Activated naive CD8-positive, alpha-beta T cell treated with anti-CD3 and anti-CD28 coated beads, Interleukin-2, amount 50 U/mL, for 16 hours (primary cell): ENCODE measurements around the gene CCDC116.
"Not testable (repeated sequence)": the region's sequence is repeated elsewhere in the genome, so short reads cannot be mapped to it uniquely, and the experiment has no call there.

Source experiments
- DNase-seq: peaks from one replicate; pipeline ENCODE4 v3.0.0-alpha.2; 2020; ENCODE audit warnings: low read depth, low spot score

Gene CCDC116

DNA sequence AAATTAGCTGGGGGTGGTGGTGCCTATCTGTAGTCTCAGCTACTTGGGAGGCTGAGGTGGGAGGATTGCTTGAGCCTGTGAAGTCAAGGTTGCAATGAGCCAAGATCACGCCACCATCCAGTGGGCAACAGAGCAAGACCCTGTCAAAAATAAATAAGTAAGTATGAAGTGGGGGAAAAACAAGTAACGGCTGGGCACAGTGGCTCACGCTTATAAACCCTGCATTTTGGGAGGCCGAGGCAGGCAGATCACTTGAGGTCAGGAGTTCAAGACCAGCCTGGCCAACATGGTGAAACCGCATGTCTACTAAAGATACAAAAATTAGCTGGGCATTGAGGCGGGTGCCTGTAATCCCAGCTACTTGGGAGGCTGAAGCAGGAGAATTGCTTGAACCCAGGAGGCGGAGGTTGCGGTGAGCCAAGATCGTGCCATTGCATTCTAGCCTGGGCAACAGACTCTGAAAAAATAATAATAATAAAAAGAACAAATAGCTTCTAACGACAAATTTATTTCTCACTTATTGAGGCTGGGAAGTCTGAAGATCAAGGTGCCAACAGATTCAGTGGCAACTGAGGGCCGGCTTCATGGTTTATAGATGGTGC, 22.9 kb upstream of the CCDC116 start:
- DNase-seq = not testable (repeated sequence)

DNA sequence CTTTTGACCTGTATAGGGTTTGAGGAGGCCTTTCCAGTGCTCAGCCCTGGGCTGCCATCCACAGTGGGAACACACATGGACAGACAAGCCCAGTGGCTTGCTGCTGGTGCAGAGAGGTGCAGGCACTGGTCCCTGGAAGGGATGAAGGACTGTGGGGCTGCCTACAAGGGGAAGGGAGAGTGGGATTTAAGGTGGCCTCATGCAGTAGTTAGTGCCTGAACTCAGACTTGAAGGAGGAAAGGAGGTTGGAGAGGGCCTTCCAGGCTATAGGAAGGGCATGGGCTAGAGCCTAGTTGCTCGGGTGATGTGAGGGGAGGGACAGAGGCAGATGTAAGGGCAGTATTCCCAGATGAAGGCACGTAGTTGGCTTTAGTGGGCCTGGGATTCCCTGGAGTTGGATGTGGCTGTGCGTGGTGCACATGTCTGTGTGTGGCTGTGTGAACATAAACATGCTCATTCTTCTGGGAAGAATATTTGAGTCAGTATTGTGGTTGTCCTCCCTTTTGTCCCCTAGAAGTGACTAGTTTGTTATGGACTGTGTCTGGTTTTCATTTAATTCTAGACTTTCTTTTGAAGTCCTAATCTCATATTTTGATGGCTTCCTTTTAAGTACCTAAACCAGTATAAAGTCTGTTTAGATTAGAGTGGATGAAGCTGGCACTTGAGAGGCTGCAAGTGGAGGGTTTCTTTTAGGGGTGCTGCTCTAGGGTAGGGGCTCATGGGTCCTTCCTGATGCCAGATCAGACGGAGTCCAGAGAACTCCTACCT, 21.2 kb upstream of the CCDC116 start:
- DNase-seq = no peak

DNA sequence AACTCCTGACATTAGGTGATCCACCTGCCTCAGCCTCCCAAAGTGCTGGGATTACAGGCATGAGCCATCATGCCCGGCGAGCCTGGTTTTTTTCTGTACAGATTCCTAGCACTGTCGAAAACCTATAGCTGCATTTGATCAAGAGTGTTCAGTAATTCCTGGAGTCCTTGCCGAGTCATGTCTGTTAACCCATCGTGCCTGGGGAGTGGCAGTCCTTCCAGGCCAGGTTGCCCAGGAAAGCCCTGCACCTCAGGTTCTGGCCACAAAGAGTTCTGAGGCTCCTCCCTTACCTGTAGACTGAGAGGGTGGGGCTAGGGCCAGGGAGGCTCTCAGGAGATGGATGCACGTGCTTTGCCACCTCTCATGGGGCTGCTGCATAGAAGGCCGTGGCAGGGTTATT, 19.7 kb upstream of the CCDC116 start:
- no peak for DNase-seq

DNA sequence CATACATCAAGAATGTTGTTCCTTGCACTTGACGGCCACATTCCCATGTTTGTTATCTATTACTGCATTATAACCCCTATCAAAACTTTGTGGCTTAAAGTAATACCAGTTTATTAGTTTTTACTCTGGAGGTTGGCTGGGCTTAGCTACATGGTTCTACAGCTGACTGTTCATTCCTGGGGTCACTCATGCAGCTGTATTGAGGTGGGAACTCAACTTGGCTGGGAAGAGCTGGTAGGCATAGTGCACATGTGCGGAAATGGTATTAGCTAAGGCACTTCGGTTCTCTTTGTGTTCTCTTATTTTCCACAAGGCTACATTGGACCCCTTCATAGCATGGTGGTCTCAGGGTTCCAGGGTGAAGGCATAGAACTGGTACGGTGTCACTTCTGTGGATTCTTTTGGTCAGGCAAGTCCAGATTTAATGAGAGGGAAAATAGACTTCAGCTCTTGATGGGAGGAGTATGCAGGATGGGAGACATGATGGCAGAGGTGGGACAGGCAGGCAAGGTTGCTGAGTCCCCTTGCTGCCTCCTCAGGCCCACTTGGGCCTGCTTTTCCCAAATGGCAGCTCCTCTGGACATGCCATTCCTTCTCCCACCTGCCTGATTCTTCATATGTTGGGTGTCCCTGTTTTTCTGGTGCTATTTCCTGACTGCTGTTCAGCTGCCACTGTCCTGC, 18.9 kb upstream of the CCDC116 start:
- no peak for DNase-seq

DNA sequence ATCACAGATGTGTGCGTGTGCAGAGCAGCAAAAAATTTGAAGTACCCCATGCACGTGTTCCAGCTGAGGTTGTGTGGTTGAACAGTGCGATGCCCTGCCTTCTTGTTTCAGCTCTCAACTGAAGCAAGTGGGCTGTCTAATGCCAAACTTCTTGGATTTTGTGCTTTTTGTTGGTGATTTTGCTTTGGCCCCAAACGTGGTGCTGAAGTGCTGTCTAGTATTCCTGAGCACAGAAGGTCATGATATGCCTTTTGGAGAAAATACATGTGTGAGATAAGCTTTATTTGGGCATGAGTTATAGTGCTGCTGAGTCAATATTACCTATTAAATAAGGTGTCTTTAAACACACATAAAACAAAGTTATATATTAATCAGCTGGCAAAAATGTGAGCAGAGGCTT, 16.8 kb upstream of the CCDC116 start:
- DNase-seq = no peak

DNA sequence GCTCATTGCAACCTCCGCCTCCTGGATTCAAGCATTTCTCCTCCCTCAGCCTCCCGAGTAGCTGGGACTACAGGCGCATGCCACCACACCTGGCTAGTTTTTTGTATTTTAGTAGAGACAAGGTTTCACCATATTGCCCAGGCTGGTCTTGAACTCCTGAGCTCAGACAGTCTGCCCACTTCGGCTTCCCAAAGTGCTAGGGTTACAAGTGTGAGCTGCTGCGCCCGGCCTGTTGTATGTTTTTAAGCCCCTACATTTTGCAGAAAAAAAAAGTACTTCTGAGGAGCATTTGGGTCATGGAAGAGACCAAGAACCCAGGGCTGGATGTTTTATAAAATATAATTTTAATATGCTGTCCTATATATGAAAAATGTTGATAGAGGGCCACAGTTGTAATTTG, 15.2 kb upstream of the CCDC116 start:
- not testable (repeated sequence) for DNase-seq

DNA sequence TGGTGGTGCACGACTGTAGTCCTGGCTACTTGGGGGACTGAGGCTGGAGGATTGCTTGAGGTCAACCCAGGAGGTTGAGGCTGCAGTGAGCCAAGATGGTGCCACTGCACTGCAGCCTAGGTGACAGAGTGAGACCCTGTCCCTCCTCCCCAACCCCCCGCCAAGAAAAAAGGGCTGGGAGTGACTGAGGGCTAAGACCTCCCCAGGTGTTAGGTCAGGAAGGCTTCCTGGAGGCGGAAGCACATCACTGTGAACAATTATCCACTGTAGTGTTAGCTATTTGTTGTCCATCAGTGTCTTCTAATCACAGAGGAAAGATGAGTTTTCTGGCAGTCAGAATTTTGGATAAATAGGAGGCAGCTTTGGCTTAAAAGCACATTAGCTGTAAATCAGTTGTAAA, 11.5 kb upstream of the CCDC116 start:
- no peak for DNase-seq

DNA sequence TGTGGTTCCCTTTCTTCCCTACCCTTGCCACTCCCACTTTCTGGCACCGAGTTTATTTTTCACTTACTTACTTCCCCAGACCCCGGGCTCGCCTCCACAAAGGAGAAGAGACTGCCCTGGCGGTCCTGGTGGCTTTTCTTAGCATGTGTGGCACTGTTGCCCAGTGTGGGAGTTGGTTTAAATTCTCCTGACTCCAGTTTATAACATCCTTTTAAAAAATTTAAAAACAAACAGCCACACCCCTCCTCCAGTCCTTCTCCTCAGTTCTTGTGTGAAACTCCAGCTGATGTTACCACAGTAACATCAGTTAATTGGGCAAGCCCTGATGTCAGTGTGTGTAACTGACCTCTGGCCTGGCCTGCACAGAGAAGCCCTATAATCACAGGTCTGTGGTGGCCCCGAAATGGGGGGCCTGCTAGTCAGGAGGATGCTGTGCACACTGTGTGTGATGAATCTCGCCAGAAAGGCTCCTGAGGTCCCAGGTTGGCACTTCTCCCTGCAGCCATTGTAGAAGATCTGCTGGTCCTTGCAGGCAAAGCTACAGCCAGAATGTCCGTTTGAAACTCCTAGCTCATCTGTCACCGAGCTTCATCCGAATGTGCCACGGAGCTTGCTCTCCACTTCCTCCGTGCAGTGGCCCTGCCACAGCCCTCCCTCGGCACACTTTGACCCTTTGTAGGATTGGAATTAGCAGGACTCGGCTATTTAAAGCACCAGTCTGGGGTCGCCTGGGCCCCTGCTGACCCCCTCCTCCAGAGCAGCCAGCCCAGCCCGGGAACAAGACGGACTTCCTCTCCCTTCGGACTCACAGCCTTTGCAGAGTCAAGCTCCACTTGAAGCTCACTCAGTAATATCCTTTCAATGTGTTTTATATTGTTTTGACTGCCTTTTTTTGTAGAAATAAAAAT, 10.3 kb upstream of the CCDC116 start:
- no peak for DNase-seq

DNA sequence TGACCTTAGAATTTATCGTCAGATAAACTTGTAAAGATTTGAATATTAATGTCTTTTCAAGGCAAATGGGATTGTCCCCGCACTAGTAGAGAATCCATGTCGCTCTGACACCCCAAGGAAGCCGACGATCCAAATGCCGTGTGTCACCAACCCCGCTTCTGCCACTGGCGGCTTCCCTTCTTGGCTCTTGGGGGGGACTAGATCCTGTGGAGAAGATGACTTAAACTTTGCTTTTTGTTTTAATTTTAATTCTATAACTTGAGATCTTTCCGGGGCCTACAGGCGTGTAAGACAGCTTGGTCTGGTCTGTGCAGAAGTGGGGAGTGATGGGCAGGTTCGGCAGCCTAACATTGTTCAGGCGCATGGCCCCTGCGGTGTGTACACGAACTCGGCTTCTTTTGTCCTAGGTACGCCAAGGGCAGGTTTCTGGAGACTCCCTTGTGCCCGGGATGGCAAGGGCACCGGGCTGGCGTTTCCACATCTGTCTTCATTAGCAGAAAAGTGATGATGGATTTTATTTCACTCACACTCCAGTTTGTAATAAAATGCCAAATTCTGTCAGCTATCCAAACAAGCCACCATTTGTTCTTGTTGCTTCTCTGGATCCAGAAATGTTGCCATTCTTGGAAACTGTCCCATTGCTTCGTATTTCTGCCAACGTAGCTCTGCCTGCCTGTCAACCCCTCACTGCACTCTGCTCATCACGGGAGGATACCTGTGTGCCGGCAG, 9.5 kb upstream of the CCDC116 start:
- no peak for DNase-seq

DNA sequence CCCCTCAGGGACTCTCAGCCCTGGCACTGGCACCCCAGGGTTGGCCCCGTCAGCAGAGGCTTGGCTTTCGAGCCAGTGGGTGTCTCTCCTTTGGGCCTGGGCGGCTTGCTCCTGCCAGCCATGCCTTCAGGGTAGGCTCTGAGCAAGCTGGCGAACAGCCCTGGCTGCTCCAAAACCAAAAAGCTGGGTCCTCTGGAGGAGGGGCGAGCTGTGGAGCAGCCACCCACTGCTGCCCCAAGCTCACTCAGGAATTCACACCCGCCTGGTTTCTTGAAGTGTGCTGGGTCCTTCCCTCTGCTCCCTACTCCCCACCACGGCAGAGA, 9.0 kb upstream of the CCDC116 start:
- no peak for DNase-seq

DNA sequence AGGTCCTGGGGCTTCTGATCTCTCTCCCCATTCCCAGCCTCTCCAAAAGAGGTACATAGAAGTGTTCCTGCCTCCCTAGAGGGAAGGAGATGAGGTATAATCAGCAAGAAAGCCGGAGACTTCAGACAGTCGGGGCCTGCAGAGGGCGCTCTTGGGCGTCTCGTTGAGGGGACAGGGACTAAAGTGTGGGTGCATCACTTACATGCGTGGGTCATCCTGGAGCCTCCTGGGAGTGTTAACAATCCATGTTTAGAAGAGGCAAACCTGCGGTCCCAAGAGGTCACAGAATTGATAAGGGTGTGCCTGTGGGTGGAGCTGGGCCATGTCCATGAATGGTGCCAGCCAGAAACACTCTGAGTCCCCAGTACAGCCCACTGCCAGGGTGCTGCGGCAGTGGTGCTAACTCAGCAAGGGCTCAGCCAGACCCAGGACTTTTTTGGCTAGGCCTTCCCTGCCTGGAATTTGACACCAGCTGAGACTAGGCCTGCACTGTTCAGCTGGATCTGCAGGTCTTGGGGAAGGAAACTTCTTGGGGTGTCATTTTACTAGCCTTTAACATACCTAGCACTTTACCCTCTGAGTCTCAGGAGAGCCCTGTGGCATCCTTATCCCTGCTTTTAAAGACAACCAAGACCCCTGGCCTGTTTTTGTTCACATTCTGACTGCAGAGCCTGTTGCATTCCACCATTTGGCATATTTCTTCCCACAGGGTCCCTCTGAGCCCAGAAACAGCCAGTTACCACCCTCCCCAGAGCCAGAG, 8.3 kb upstream of the CCDC116 start:
- DNase-seq = no peak

DNA sequence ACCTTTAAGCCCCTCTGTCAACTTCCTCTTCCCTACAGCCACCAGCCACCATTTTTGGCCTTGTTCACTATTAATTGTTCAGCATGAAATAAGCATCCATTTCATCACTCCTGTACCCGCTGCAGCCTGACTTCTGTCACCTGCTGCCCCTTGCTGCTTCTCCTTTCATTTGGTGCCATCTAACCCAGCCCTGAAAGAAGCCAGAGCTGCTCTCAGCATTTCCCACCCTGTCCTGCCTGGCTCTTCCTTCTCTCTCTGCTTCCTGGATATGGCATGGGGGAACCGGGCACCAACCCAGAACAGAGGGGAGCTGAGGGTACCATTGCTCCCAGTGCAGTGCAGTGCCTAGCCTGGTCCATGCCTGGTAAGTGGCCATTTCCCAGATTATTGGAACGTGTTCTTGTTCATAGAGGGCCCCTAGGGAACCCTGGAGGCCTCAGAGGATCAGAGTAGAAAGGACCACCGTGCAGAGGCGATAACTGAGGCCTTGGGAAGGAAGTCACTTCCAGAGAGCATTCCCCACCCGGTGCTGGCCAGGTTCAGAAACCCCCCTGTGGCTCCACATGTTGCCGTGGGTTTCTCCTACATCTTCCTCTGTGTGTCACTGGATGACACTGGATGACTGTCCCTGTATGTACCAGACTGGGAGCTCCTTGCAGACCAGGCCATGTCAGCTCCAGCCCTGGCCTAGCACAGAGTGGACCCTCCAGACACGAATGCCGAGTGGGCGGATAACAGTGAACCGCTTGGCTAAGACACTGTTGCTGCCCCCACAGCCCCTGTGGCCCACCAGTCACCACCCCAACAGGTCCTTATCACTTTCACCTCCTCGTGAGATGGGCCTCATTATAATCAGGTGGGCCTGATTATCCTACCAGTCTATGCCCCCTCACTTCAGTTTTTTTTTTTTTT, 7.4 kb upstream of the CCDC116 start:
- no peak for DNase-seq

DNA sequence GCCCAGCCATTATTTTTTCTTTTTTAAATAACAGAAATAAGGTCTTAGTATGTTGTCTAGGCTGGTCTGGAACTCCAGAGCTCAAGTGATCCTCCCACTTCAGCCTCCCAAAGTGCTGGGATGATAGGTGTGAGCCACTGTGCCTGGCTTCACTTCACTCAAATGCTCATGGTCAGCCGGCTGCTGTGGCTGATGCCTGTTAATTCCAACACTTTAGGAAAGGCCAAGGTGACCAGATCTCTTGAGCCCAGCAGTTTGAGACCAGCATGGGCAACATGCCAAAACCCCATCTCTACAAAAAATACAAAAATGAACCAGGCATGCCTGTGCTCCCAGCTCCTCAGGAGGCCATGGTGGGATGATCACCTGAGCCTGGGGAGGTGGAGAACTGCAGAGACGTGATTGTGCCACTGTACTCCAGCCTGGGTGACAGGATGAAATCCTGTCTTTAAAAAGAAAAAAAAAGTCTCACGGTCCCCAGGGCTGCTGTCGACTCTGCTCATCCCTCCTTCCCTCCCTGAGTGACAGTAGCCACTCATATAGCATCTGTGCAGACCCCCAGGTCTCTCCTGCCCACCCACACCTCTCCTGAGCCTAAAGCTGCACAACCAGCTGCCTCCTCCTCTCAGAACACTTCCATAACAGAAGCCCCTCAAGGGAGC, 6.4 kb upstream of the CCDC116 start:
- DNase-seq = no peak

DNA sequence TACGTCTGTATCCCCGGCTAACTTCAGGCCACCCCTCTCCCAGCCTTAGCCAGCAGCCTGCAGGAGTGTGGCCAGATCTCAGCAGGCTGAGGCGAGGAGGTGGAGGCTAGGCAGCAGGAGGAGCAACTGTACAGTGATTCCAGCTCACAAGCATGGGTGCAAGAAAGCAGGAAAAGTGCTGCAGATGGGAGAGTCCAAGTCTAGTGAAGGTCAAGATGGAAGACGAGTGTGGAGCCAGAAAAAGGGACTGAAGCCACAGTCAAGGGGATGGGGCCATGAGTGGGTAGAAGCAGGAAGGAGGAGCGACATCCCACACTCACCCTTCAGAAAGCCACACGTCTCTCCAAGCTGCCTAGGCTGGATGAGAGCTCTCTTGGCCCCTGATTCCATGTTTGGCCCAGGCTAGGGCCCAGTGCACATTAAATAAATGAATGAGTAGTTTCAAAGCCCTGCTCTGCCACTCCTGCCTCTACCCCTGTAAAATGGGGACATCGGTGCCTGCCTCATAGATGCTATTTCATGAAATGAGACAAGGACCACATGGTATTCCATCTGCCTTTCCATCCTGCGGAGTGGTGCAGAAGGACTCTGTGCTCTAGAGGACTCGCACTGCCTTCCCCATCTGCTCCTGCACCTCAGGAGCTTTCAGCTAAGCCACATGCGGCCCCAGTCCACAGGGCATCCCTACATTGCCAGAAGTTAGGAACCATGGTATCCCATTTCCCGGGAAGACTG, 5.7 kb upstream of the CCDC116 start:
- DNase-seq = no peak

DNA sequence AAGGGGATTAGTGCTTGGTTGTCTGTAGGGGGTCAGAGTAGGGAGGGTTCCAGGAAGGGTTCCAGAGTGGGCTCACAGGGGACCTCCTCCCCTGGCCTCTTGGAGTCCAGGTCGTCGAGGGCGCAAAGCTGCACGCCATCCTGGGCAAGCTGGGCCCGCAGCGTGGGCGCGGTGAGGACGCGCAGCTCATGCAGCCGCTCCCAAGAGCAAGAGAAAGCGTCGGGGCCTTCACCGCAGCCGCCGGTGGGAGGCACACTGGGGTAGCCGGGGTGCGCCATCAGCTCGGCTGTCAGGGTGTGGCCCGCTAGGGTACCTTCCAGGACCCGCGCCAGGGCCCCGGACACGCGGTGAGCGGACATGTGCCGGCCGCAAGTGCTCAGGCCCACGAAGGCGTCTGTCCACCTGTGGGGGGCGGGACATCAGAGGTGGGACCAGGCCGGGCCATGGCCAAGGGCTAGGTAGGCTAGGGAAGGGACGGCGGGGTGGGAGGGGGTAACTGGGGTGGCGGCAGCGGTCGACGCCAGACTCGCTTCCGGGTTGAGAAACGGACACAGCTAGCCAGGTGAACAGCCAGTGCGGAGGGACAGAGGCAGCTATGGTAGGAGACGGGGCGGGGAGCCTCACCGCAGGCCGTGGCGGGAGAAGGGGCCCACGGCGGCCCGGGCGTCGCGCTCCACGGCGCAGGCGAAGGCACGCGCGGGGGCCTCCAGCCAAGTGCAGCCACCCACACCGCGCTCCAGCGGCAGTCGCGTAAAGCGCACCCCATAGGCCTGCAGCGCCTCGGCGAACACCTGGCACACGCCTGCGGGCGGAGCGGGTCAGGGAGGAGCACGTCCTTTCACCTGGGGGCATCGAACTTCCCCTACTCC, 3.9 kb upstream of the CCDC116 start:
- no peak for DNase-seq

DNA sequence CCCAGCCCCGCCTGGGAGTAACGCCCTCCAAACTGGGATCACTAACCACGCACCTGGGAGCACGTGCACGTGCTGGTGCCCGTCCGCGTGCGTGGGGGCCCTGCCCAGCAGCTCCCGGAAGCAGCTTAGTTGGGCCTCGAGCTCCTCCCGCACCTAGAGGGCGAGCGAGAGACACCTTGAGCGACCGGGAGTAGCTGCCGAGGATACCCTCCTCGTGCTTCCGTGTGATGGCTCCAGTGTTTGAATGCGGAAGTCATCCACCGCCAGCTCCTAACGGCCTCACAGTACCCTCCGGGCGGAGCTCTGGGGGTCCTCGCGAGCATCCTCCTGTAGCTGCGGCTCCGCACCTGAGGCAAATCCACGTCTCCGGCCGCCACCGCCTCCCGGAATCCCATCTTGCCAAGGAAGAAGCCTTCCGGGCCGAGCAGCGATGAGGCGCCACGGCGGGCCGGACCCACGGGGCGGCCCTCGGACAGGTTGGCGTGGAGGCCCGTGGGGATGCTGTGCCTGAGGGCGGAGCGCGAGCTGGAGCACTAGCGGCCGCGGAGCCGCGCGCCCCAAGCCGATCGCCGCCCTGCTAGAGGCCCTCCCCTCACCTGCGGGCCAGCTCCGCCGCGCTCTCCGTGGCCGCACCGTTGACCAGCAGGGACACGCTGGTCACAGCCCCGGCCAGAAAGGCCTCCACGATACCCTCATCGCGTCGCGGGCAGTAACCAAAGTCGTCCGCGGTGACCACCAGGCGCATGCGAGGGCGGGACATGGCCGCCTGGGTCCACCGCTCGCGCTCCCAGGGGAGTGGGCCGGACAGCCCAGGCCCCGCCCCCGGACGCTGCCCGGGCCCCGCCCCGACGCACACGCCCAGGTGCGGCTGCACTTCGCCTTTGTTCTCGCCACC, 3.1 kb upstream of the CCDC116 start, which contains the start of gene YDJC:
Gene YDJC (minus strand): TSS at position 768 of the 895 bp plus-strand sequence. CDS start 8 bp downstream, at position 760.
- DNase-seq = peak; percentile 93
